Measurements from ENCODE around the gene STK32B. TPM values are rescaled to one million over a fixed set of nuclear protein-coding genes. Genes with fewer than 3 reads are reported as not detected.

The STK32B gene
- total and polyA plus RNA-seq, 2 experiments from 2014 or later = not detected

- H3K27ac ChIP-seq = no peak overlapping the region
- no peaks in the 10 kb centered on the region for H3K27me3 ChIP-seq
- H3K4me3 ChIP-seq = no peak overlapping the region
- H3K36me3 ChIP-seq = no peaks in the 10 kb centered on the region
- no peaks in the 10 kb centered on the region for H3K4me1 ChIP-seq (ENCODE audit: low read depth)
- no peak for TF ChIP-seq CTCF (IDR thresholded peaks at IDR 0.05; ENCODE audit: low read depth, low read length)
- H3K9me3 ChIP-seq (ENCODE audit: low read depth) = no peaks in the 10 kb centered on the region
- no peak for DNase-seq (ENCODE audit: low read depth in 1 of 2, low spot score in 1 of 2)
Observed at GRCh38 chr4:5515646-5516045, 464.4 kb downstream of the STK32B start.

DNA sequence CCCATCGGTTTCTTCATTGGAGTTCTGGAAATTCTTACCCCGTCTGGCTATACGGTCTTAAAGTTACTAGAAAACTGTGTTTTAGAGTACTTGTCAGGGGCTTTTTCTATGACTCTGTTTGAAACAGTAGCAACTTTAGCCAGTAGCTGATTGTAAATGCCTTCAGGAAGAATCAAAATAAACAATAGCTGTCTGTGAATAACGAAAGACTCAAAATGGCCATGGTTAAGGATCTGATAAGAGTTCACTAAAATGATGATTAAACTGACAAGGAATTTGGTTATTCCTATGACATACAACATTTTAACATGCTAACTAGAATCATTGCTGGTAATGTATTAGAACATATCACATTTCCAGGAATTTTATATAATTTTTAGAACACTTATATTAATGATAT is 466.1 kb downstream of the STK32B start:
- TF ChIP-seq CTCF (IDR thresholded peaks at IDR 0.05; ENCODE audit: low read depth, low read length) = no peak
- H3K4me1 ChIP-seq (ENCODE audit: low read depth) = no peaks in the 10 kb centered on the region
- H3K4me3 ChIP-seq = no peak overlapping the region
- no peak for DNase-seq (ENCODE audit: low read depth in 1 of 2, low spot score in 1 of 2)
- no peak overlapping the region for H3K27ac ChIP-seq
- H3K9me3 ChIP-seq (ENCODE audit: low read depth) = no peaks in the 10 kb centered on the region
- H3K27me3 ChIP-seq = no peaks in the 10 kb centered on the region
- no peaks in the 10 kb centered on the region for H3K36me3 ChIP-seq

GRCh38 chr4:5524446-5525299 is 473.4 kb downstream of the STK32B start:
- DNase-seq (ENCODE audit: low read depth in 1 of 2, low spot score in 1 of 2) = peak in 1 of 2 donors; percentile 74
- H3K4me3 ChIP-seq = no peak overlapping the region
- H3K27ac ChIP-seq = no peak overlapping the region
- H3K36me3 ChIP-seq = no peaks in the 10 kb centered on the region
- no peaks in the 10 kb centered on the region for H3K27me3 ChIP-seq
- no peaks in the 10 kb centered on the region for H3K9me3 ChIP-seq (ENCODE audit: low read depth)
- no peaks in the 10 kb centered on the region for H3K4me1 ChIP-seq (ENCODE audit: low read depth)
- no peak for TF ChIP-seq CTCF (IDR thresholded peaks at IDR 0.05; ENCODE audit: low read depth, low read length)

- H3K27ac ChIP-seq = no peak overlapping the region
- no peak overlapping the region for H3K4me3 ChIP-seq
Observed at GRCh38 chr4:5526080-5526846, 475.0 kb downstream of the STK32B start.

DNA sequence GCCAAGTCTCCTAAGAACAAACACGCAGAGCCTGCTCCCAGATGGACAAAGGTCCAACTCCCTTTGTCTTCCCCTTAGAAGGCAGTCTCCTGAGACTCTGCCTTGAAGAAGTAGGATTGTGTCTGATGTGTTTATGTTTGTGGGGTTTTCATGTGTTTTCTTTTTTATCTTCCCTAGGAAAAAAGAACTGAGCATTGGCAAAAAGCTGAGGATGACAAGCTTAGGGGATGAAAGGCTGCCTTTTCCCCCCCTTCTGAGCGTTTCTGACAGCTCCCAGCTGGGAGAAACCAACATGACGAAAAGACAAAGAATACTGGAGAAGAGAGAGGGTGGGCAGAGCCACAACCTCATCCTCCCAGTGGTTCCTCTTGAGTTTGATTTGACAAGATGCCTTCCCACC is 475.9 kb downstream of the STK32B start:
- peak in 1 of 2 donors; percentile 11 for DNase-seq (ENCODE audit: low read depth in 1 of 2, low spot score in 1 of 2)
- H3K4me3 ChIP-seq = no peak overlapping the region
- H3K27me3 ChIP-seq = no peaks in the 10 kb centered on the region
- TF ChIP-seq CTCF (IDR thresholded peaks at IDR 0.05; ENCODE audit: low read depth, low read length) = no peak
- no peaks in the 10 kb centered on the region for H3K4me1 ChIP-seq (ENCODE audit: low read depth)
- H3K27ac ChIP-seq = no peak overlapping the region
- no peaks in the 10 kb centered on the region for H3K9me3 ChIP-seq (ENCODE audit: low read depth)
- no peaks in the 10 kb centered on the region for H3K36me3 ChIP-seq

More at GRCh38 chr4:5526080-5526846, 475.0 kb downstream of the STK32B start:
- Histone ChIP-seq H3K4me1 (ENCODE audit: low read depth) (no peaks in the 10 kb centered on the region), H3K27me3 (no peaks in the 10 kb centered on the region), H3K9me3 (ENCODE audit: low read depth) (no peaks in the 10 kb centered on the region), H3K36me3 (no peaks in the 10 kb centered on the region)
- no peak for TF ChIP-seq CTCF (IDR thresholded peaks at IDR 0.05; ENCODE audit: low read depth, low read length)
- DNase-seq (ENCODE audit: low read depth in 1 of 2, low spot score in 1 of 2) = no peak

All from cardiac muscle cell (in vitro differentiated cells and primary cell).